Aorta (tissue), 5 donors: ENCODE results near the gene OSBPL10. TPM values are rescaled to one million over a fixed set of nuclear protein-coding genes. Genes with fewer than 3 reads are reported as not detected.
A peak's percentile ranks its signal among the peaks of the same experiment; 100 is the strongest.

Source experiments
- ATAC-seq: fragments of 200-7000 bp; cut with Tn5 transposase; one replicate; pipeline ENCODE4 v1.9.1; 2022; ENCODE audit warnings: moderate library complexity; ENCODE audit not compliant: low FRiP score
- DNase-seq, 2 donors: peaks; one replicate each; pipeline ENCODE4 v3.0.0-alpha.2; 2020
- H3K27ac ChIP-seq, 2 donors: one replicate each; pipeline ENCODE4 v1.5.1; 2013; ENCODE audit warnings: low read length in 2 of 2, mild to moderate bottlenecking in 2 of 2, moderate library complexity in 2 of 2, control low read depth in 1 of 2, inconsistent platforms in 1 of 2, low read depth in 1 of 2
- H3K27me3 ChIP-seq, 2 donors: one replicate each; pipeline ENCODE4 v1.6.1; 2013; ENCODE audit warnings: control low read depth in 1 of 2, low read length in 1 of 2, mild to moderate bottlenecking in 1 of 2, moderate library complexity in 1 of 2; ENCODE audit not compliant: insufficient read depth in 2 of 2, control insufficient read depth in 1 of 2
- H3K36me3 ChIP-seq, 2 donors: one replicate each; pipeline ENCODE4 v1.6.1; 2013; ENCODE audit warnings: control low read depth in 1 of 2, low read length in 1 of 2, mild to moderate bottlenecking in 1 of 2; ENCODE audit not compliant: insufficient read depth in 2 of 2, control insufficient read depth in 1 of 2
- H3K4me1 ChIP-seq, 2 donors: one replicate each; pipeline ENCODE4 v1.6.1; 2013; ENCODE audit warnings: low read length in 2 of 2, control low read depth in 1 of 2, mild to moderate bottlenecking in 1 of 2, moderate library complexity in 1 of 2; ENCODE audit not compliant: insufficient read depth in 2 of 2, control insufficient read depth in 1 of 2
- H3K4me3 ChIP-seq, 2 donors: one replicate each; pipeline ENCODE4 v1.5.1; 2013; ENCODE audit warnings: low read length in 2 of 2, control low read depth in 1 of 2, mild to moderate bottlenecking in 1 of 2
- H3K9me3 ChIP-seq: one replicate; pipeline ENCODE4 v1.6.1; 2013; ENCODE audit warnings: mild to moderate bottlenecking, low read length; ENCODE audit not compliant: control insufficient read depth
- WGBS, 2 donors: extraction: QIAGEN DNeasy Blood & Tissue Kit; methylation state at CpG; one replicate each; pipeline ENCODE4 v1.1.7; 2013; 5-methylcytosine and 5-hydroxymethylcytosine counted together
- intact Hi-C, 2 donors: fragments of 100-400 bp; cut with DNase I; formaldehyde crosslinking; loops; one replicate each; pipeline versions ENCODE4 v1.14.2 to v1.15.0; 2022
- polyA plus RNA-seq, 2 donors: library from polyadenylated mRNA; stranded (reverse); fragments of 200-250 nt; gene quantifications; one replicate each; pipeline ENCODE4 v1.2.3, GENCODE V29; 2013
- total RNA-seq, 2 donors: library from RNA; stranded (reverse); fragmentation: NEBNext Ultra II Directional; extraction: Animal tissue kit (Norgen Biotek cat#: 25700); gene quantifications; one replicate each; pipeline ENCODE4 v1.2.1, GENCODE V29; 2021
- donor health status: healthy with polysubstance abuse.
- donor health status: Bipolar disorder and iron deficiency.
- donor health status: DM: no; HTN: no; CAD: no.
- donor health status: DM: no; HTN: no; CAD: no.
- donor health status: DM: yes; HTN: yes; CAD: no.

Gene OSBPL10
- total and polyA plus RNA-seq, 4 donors: 3.1 to 47.9 (median 17.4) TPM

GRCh38 chr3:31903686-31904431 is 77.2 kb downstream of the OSBPL10 start:
- no peak overlapping the region for H3K27ac ChIP-seq
- H3K4me1 ChIP-seq: peaks cover 2 to 4% of the 10 kb centered on the region in 2 donors
- no peaks in the 10 kb centered on the region for H3K27me3 ChIP-seq
- no peak for DNase-seq
- ATAC-seq: no peak
- no peak overlapping the region for H3K4me3 ChIP-seq
- intact Hi-C loops: no loop called here
- no peaks in the 10 kb centered on the region for H3K9me3 ChIP-seq
- H3K36me3 ChIP-seq: no peaks in the 10 kb centered on the region
- 90 to 95% methylated on average over 7 of the region's 7 CpGs for WGBS, 2 donors

GRCh38 chr3:31900583-31900982 is 80.5 kb downstream of the OSBPL10 start:
- H3K36me3 ChIP-seq: no peaks in the 10 kb centered on the region
- H3K27me3 ChIP-seq: no peaks in the 10 kb centered on the region
- H3K4me3 ChIP-seq: no peak overlapping the region
- H3K4me1 ChIP-seq: no peaks in the 10 kb centered on the region
- H3K9me3 ChIP-seq: no peaks in the 10 kb centered on the region
- intact Hi-C loops: no loop called here
- no peak for DNase-seq
- ATAC-seq: no peak
- peak overlapping the region in 1 of 2 donors; percentile 20 for H3K27ac ChIP-seq

GRCh38 chr3:31896648-31897433 is 84.2 kb downstream of the OSBPL10 start:
- H3K4me3 ChIP-seq: no peak overlapping the region
- H3K36me3 ChIP-seq: no peaks in the 10 kb centered on the region
- ATAC-seq (no peak), DNase-seq (no peak)
- intact Hi-C loops: no loop called here
- no peak overlapping the region for H3K27ac ChIP-seq
- H3K9me3 ChIP-seq: no peaks in the 10 kb centered on the region
- WGBS, 2 donors: 85 to 95% methylated on average over 6 of the region's 6 CpGs
- H3K4me1 ChIP-seq: no peaks in the 10 kb centered on the region
- H3K27me3 ChIP-seq: no peaks in the 10 kb centered on the region

DNA sequence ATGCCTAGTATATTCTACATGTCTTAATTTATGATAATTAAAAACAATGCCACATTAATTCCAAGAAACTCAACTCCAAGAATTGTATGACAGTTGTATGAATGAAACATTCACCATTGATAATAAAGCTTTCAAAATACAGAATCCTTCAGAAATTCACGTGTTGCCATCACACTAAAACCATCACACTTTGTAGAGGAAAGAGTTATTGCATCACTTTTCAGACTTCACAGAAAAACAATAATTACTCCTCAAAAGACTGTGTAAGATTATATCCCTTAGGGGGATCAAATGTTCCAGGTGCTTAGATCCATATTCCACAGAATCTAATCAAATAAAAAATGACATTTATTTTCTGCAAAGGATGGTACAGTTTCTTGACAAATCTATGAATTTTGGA is 85.0 kb downstream of the OSBPL10 start:
- Histone ChIP-seq H3K4me1 (no peaks in the 10 kb centered on the region), H3K4me3 (no peak overlapping the region), H3K9me3 (no peaks in the 10 kb centered on the region), H3K27me3 (no peaks in the 10 kb centered on the region), H3K27ac (no peak overlapping the region), H3K36me3 (no peaks in the 10 kb centered on the region)
- WGBS, 2 donors: 84 to 91% methylated on average over 1 of the region's 1 CpG
- DNase-seq: no peak
- intact Hi-C loops: no loop called here
- no peak for ATAC-seq

DNA sequence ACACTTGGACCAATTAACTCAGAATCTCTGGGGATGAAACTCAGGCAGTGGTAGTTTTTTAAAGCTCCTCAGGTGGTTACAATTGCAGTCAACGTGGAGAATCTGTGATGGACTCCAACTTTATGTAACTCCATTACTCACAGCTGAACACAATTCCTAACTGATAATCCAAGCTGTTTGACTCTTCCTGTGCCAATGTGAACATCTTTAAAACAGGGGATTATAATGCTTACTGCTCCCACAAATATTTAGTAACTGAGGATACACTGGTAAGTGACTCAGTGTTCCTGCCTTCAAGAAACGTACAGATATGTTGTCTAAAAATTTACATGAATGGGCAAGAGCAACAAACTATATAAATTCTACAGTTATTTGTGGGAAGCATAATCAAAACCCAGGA is 85.6 kb downstream of the OSBPL10 start:
- no peaks in the 10 kb centered on the region for H3K9me3 ChIP-seq
- 83 to 92% methylated on average over 2 of the region's 2 CpGs for WGBS, 2 donors
- no peaks in the 10 kb centered on the region for H3K36me3 ChIP-seq
- H3K4me1 ChIP-seq: no peaks in the 10 kb centered on the region
- no peaks in the 10 kb centered on the region for H3K27me3 ChIP-seq
- DNase-seq (no peak), ATAC-seq (no peak)
- no peak overlapping the region for H3K4me3 ChIP-seq
- no peak overlapping the region for H3K27ac ChIP-seq
- intact Hi-C loops: no loop called here

DNA sequence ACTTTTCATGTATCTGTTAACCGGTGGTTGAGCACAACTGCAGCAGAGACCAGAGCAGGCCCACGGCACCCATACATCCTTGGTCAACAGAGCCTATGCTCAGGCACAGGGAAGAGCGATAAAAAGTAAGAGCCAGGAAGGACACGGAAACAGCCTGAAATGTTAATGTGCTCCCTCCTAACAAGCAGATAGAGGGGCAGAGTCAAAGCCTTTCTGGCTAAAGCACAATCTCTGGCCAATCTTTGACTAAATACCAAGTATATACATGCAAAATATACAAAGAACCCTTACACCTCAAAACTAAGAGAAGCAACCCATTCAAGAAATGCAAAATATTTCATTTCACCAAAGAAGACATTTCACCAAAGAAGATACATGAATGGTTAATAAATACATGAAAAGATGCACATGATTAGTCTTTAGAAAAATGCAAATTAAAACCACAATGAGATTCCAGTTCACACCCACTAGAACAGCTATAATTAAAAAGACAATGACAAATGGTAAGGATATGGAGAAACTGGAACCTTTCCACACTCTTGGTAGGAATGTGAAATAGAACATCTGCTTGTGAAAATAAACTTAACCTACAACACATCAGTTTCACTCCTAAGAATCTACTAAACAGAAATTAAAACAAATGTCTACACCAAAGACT is 88.0 kb downstream of the OSBPL10 start:
- DNase-seq: no peak
- H3K27ac ChIP-seq: no peak overlapping the region
- no peaks in the 10 kb centered on the region for H3K36me3 ChIP-seq
- intact Hi-C loops: no loop called here
- WGBS, 2 donors: 98% methylated on average over 4 of the region's 4 CpGs
- no peaks in the 10 kb centered on the region for H3K9me3 ChIP-seq
- H3K27me3 ChIP-seq: no peaks in the 10 kb centered on the region
- no peak for ATAC-seq
- no peaks in the 10 kb centered on the region for H3K4me1 ChIP-seq
- H3K4me3 ChIP-seq: no peak overlapping the region

DNA sequence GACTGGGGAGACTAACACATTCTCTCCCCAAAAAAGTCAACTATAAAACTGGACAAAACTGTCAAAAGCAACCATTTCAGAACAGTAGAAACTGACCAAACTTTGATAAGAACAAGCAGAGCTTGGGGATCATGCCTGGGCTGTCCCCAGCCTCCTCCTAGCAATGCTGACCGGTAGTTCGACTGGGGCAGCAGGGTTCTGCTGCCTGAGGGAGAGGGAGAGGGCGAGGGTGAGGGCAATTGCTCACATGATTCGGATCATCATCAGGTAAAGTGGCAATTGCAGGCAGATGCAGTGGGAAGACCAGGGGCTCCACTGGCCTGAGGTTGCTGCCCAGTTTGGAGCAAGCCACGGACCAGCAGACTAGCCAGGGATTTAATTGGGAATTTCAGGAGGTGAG is 88.6 kb downstream of the OSBPL10 start:
- Histone ChIP-seq H3K27ac (no peak overlapping the region), H3K27me3 (no peaks in the 10 kb centered on the region), H3K4me3 (no peak overlapping the region), H3K36me3 (no peaks in the 10 kb centered on the region), H3K9me3 (no peaks in the 10 kb centered on the region), H3K4me1 (no peaks in the 10 kb centered on the region)
- 96 to 97% methylated on average over 5 of the region's 5 CpGs for WGBS, 2 donors
- DNase-seq: no peak
- ATAC-seq: no peak
- intact Hi-C loops: no loop called here

DNA sequence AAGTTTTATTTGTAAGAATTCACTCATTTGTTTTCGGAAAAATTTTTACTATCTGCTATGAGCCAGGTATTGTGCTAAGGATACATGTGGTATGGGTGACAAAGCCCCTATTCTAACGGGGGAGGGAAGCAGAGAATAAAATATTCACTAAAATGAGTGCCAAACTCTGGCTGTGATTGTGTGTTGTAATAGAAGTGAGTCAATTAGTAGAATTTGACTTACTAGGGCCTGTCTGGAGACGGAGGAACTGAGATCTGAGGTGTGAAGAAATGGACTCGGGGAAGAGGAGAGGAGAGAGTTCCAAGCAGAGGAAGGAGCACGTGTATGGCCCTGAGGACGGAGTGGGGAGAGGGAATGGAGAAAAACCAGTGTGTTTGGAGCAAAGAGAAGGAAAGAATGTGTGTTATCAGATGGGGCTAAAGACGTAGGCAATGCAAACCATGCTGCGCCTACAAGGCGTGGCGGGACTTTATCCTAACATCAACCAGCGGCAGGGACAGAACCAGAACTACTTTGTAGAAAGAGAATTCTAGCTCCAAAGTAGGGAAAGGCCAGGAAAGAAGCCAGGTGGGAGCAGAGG is 89.1 kb downstream of the OSBPL10 start:
- Histone ChIP-seq H3K36me3 (no peaks in the 10 kb centered on the region), H3K4me3 (no peak overlapping the region), H3K27ac (no peak overlapping the region), H3K27me3 (no peaks in the 10 kb centered on the region), H3K9me3 (no peaks in the 10 kb centered on the region), H3K4me1 (no peaks in the 10 kb centered on the region)
- ATAC-seq: no peak
- 93 to 97% methylated on average over 11 of the region's 11 CpGs for WGBS, 2 donors
- intact Hi-C loops: no loop called here
- DNase-seq: no peak
